ENCODE data around the gene PDK1. TPM values are rescaled to one million over a fixed set of nuclear protein-coding genes. Genes with fewer than 3 reads are reported as not detected.

PDK1 gene
- total RNA-seq, 1 donor = 9.1 TPM

GRCh38 chr2:172596776-172597175 lies 40.9 kb downstream of the PDK1 start:
- no peak for DNase-seq (ENCODE audit: low read depth)
- H3K4me3 ChIP-seq (ENCODE audit: low read depth, low read length) = no peak overlapping the region
- TF ChIP-seq CTCF (IDR thresholded peaks at IDR 0.05; ENCODE audit: insufficient read depth, low read depth, low read length) = no peak

- no peak for TF ChIP-seq CTCF (IDR thresholded peaks at IDR 0.05; ENCODE audit: insufficient read depth, low read depth, low read length)
- peak; percentile 89 for DNase-seq (ENCODE audit: low read depth)
- no peak overlapping the region for H3K4me3 ChIP-seq (ENCODE audit: low read depth, low read length)
Observed at GRCh38 chr2:172597176-172597842, 41.4 kb downstream of the PDK1 start.

- no peak overlapping the region for H3K4me3 ChIP-seq (ENCODE audit: low read depth, low read length)
- no peak for TF ChIP-seq CTCF (IDR thresholded peaks at IDR 0.05; ENCODE audit: insufficient read depth, low read depth, low read length)
- no peak for DNase-seq (ENCODE audit: low read depth)
Observed at GRCh38 chr2:172599947-172600346, 44.1 kb downstream of the PDK1 start.

GRCh38 chr2:172600557-172601008 lies 44.7 kb downstream of the PDK1 start:
- H3K4me3 ChIP-seq (ENCODE audit: low read depth, low read length) = no peak overlapping the region
- DNase-seq (ENCODE audit: low read depth) = peak; percentile 91
- no peak for TF ChIP-seq CTCF (IDR thresholded peaks at IDR 0.05; ENCODE audit: insufficient read depth, low read depth, low read length)

- no peak for TF ChIP-seq CTCF (IDR thresholded peaks at IDR 0.05; ENCODE audit: insufficient read depth, low read depth, low read length)
- DNase-seq (ENCODE audit: low read depth) = no peak
- H3K4me3 ChIP-seq (ENCODE audit: low read depth, low read length) = no peak overlapping the region
Observed at GRCh38 chr2:172606285-172606684, 50.4 kb downstream of the PDK1 start.

- no peak for DNase-seq (ENCODE audit: low read depth)
- H3K4me3 ChIP-seq (ENCODE audit: low read depth, low read length) = no peak overlapping the region
- no peak for TF ChIP-seq CTCF (IDR thresholded peaks at IDR 0.05; ENCODE audit: insufficient read depth, low read depth, low read length)
Observed at GRCh38 chr2:172607379-172607928, 51.6 kb downstream of the PDK1 start.
